ENCODE data around the gene NSFL1C.

NSFL1C gene

DNA sequence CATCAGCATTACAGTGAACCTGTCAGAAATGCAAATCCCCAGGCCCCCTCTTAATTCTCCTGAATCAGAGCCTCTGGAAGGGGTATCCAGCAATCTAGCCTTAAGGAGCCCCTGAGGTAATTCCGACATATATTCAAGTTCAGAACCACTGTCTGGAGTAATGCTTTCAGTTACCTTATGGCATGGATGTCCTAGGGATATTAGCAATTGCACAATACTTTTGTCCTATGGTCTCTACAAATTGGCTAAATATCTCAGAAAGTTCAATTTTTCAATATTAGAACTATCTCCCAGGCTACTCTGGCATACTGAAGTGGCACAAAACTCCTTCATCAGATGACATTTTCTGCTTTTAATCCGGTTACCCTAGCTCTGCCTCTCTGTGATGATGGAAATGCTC is 6.4 kb downstream of the NSFL1C start:
- DNase-seq (ENCODE audit: low spot score), result no peak

DNA sequence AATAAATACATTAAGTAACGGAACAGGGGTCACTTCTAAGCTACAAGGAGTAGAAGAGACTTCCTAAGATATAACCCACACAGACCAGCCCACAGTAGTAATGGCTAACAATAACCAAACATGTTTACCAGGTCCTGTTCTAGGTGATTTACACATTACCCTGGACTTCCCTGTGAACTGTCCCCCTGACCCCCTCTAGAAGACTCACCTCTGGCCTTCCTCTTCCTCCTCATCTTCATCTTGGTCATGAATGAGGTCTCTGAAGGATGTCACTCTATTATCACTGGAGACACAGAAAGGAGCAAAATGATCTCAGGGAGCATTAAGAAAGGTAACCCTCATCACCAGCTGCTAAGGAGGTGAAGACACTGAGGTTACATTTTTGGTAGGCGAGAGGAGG is 8.7 kb downstream of the NSFL1C start:
- DNase-seq (ENCODE audit: low spot score), result no peak

DNA sequence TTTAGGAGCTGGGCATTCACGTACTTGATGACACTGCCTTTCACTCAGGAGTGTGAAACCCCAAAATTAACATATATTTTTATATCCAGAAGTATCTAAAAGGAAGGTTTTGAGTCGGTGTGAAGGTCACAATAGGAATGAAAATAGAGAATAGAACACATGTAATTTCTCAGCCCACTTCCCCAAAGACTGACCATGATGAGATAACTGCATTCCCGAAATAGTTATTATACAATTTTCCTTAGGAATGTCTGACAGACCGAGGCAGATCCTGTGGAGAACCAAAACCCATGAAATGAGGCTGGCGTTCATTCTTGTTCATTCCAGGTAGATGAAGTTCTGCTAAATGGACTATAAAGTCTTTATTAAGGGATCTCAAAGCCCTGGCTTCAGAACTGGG is 10.3 kb downstream of the NSFL1C start:
- no peak for DNase-seq (ENCODE audit: low spot score)

DNA sequence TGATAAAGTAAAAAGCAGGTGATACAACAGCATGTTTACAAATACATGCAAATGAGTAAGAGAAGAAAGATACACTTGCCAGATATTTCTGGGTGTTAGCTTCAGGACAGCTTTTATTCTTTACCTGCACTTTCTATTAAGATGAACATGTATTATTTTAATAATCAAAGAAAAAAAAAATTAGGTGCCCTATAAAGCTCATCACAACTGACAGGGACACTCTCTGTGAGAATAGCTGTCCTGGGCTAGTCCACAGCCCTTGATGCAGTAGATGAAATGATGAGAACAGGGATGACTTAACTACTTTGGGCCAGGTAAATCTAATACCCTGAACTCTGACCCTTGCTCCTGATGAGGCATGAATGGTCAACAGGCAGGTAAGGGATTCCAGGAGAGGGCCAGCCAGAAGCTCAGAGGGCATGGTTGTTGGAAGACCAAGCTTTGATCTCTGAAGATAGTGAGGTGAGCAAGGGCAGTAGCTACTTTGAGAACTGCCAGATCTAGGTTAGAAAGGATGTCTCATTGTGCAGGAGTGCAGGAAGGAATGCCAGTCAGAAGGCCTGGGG is 15.6 kb downstream of the NSFL1C start:
- DNase-seq (ENCODE audit: low spot score), result no peak

DNA sequence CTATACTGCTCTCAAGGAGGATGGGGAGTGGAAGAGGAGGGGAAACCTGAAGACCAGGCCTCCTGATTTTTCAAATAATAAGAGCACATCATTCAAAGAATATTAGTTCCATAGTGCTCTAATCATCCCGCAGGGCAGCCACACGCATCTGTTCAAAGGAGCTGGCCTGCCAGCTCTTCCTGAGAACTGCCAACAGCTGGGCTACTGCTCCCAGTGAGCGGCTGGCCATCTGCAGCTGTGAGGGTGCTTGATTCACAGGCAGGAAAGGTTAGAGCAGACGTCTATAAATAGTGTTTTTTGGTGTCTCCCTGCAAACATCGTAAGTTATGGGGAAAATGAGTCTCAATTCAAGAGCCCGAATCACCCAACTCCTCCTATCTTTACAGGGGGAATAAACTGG is 17.3 kb downstream of the NSFL1C start:
- no peak for DNase-seq (ENCODE audit: low spot score)

DNA sequence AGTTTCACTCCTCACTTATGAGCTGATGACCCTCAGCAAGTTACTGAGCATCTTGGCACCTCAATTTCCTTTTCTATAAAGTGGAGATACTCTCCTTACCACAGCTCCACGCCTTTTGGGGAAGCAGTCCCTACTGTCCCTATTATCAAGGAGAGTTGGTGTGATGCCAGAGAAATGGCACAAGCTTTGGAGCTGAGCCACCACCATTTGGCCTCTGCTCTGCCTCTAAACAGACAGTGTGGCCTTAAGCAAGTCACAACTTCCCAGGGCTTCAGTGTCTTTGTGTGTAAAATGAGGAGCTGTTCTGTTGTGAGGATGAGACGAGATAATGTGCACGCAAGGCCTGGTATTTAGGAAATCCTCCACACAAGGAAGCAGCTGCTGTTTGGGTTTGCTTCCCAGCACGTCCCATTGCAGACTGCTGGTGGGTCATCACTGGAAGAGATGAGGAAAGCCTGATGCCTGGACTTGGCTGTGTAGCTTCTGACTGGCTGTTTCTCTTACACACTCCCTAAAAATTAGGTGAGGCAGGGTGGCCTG is 18.5 kb downstream of the NSFL1C start:
- DNase-seq (ENCODE audit: low spot score), result no peak

DNA sequence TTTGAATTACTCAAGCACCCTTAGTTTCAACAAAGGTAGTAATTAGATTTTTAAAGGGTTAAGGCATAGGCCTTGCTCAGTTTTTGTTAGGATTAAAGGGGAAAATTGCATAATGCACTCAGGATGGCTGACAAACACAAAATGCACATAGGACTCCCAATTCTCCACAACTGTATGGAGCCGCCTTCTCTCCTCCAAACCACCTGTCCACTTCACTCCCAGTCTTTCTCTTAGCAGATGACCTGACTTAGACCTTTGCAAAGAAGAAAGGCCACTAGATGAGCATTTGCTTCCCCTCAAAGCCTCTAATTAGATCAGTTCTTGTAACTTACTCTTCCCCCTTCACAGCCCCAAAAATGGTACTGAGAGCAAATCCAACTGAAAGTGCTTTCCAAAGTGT is 20.1 kb downstream of the NSFL1C start:
- no peak for DNase-seq (ENCODE audit: low spot score)

DNA sequence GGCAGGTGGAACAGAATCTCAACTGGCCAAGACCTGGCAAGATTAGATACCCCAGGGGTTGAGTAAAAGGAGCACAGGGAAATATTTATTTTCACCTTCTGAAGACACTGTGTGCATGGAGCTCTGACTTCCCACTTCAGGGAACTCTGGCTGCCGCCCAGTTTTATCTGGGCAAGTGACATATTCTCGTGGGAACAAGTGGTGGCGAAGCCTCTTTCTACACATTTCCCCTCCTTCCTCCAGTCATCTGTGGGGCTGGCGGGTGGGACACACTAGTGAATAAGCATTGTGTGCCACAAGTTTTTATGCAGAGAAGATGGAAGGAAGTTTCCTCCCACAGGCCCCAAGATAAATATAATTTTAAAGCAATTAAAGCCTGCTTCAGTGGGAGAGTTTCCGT is 23.6 kb downstream of the NSFL1C start:
- DNase-seq (ENCODE audit: low spot score), result no peak

DNA sequence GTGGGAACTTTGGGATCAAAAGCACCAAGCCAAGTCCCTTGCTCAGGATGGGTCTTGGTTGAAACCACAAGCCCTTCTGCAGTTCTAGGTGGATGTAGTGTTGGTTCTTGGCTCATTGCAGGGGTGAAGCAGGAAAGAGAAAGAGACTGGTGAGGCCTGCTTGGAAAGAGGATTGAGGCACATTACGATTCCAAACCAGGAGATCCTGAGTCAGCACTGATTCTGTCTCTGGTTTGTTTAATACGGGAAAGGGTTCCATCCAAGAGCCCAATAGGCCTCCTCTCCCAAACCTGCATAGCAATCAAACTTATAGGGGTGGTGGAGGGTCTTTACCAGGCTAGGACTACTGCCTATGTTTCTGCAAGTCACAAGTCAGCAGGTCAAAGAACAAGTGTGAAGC is 24.3 kb downstream of the NSFL1C start:
- DNase-seq (ENCODE audit: low spot score), result no peak

DNA sequence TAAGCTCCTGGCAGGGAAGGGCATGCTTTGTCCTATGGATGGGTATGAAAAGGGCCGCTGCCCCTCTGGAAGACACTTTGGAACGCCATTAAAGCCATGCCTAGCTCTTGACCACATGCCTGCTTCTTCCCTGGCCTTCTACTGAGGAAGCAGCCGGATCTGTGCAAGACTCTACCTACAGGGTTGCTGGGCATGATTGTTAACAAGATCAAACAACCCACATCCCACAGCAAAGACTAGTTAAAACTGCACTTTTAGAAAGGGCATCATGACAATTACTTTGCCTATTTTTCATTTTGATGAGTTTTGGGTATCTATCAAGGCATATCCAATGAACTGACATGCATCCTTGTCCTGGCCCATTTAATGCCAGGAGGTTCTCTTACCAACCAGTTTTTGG is 25.5 kb downstream of the NSFL1C start:
- DNase-seq (ENCODE audit: low spot score), result no peak

DNA sequence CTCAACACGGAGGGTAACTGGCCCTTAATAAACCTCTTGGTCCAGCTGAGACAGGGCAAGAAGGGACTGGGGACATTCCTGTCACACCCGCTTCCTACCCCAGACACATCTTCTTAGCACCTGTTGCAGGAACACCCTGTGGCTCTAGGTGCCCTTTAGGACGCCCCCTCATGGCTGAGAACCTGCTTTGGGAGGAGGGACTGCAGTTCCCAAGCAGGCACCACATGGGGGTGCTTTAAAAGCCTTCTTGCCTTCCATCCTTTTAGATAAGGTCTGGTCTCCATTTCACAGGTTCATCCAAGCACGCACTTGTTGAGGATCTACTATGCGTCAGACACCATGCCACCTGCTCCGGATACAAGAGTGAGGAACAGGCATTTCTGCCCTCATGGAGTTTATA is 26.6 kb downstream of the NSFL1C start:
- no peak for DNase-seq (ENCODE audit: low spot score)

DNA sequence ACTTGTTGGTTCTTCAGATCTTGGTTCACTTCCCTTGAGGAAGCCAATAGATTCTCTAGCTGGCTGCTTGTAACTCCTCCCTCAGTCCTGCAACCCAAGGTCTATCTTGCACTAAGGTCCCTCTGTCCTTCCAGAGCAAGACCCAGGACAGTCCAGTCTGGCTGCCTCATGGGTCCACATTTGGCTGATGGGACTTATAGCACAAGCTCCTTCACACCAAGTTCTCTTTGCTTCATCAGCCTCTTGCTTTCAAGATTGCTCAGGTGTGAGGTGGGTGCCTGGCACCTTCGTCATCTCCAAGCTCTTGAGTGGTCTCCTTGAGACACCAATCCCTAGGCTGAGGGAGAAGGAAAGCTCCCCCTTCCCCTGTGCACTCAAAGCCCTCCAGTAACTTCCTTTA is 28.3 kb downstream of the NSFL1C start:
- no peak for DNase-seq (ENCODE audit: low spot score)

DNA sequence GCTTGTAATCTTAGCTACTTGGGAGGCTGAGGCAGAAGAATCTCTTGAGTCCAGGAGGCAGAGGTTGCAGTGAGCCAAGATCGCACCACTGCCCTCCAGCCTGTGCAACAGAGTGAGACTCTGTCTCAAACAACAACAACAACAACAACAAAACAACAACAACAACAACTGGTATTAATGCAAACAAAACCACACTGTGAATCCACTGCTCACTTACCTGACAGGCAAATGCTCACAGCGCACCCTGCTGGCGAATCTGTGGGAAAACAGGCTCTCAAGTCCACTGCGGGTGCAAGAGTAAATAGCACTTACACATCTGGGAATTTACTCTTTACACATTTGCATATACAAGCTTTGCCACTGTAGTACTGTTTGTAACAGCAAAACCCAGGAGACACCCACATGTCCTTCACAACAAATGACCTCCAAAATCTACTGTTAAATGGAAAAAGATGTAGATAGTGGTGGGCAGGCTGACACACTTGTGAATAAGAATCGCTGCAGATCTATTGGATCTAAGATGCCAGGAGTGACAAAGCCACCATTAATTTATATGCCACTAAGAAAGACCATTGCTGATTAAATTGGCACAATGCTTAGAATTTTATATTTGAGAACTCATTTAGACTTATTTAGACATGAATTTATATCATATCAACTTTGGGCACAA is 29.3 kb downstream of the NSFL1C start:
- DNase-seq (ENCODE audit: low spot score), result peak; percentile 79

DNA sequence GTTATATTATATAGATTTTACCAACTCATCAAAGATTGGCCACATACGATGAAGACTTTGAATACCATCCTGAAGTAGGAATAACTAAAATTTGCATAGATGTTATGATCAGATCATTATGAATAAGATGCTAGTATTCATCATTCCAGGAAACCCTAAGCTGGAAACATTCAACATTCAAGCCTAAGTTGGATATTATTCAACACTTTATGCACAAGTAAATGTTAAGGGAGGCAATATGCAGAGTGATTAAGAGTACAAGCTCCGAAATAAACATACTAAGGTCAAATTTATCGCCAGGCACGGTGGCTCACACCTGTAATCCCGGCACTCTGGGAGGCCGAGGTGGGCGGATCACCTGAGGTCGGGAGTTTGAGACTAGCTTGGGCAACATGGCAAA is 30.4 kb downstream of the NSFL1C start:
- no peak for DNase-seq (ENCODE audit: low spot score)

DNA sequence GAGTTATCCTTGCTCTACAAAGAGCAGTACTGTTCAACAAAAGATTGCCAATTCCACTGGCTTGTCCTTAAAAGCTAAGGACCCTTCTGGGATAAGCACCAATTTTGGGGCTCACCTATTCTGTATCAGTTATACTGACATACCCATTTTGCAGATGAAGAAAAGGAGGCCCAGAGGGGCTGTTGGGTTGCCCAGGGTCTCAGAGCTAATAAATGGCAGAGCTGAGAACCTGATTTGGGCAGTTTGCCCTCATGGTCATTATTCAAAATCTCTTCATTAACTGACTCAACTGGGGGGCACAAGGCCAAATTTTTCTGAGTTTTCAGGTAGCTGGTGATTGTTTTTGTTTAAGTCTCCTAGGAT is 31.3 kb downstream of the NSFL1C start:
- no peak for DNase-seq (ENCODE audit: low spot score)

DNA sequence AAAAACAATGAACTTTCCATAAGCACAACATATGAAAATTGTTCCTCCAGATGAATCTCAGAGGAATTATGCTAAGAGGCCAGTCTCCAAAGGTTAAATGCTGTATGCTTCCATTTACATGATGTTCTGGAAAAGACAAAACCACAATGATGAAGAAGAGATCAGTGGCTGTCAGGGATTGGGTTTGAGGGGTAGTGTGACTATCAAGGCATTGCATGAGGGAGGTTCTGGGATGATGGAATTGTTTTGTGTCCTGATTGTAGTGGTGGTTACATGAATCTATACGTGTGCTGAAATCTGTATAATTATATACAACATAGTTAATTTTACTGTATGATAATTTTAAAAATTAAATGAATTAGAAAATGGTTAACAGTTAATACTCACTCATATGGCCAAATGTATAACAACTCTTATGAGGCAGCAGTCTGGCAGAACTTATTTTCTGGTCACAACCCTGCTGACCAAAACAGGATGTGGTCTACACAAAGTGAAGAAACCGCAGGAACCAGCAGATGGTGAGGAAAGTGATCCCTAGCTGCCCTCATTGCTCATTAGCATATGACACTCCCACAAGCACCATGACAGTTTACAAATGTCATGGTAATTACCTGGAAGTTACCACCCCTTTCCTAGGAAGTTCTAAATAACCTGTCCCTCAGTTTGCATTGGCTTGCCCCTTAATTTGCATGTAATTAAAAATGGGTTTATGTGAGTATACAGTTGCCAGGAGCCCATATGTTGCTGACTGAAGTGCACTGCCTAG is 31.9 kb downstream of the NSFL1C start:
- DNase-seq (ENCODE audit: low spot score), result peak; percentile 76

DNA sequence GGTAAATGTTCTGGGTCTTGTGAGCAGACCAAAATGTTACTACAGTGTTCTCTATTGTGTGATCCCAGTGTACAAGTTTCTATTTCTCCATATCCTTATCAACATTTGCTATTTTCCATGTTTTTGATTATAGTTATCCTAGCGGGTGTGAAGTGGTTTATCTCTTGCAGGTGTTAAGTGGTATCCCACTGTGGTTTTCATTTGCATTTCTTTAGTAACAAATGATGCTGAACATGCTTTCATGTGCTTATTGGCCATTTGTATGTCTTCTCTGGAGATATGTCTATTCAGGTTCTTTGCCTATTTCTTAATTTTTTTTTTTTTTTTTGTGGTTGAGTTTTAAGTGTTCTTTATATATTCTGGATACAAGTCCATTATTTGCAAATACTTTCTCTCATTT is 35.5 kb downstream of the NSFL1C start:
- DNase-seq (ENCODE audit: low spot score), result no peak

DNA sequence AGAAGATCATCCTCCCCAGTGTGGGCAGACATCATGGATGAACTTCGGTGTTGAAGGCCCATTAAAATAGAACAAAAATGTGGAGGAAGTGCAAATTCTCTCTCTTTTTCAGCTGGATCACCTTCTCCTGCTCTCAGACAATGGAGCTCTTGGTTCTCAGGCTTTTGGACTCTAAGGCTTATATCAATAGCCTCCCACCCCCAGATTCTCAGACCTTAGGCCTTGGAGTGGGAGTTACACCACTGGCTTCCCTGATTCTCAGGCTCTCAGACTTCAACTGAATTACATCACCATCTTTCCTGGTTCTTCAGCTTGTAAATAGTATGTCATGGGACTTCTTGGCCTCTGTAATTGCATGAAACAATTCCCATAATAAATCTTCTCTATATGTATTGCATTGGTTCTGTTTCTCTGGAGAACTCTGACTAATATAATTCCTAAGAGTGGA is 36.6 kb downstream of the NSFL1C start:
- no peak for DNase-seq (ENCODE audit: low spot score)

DNA sequence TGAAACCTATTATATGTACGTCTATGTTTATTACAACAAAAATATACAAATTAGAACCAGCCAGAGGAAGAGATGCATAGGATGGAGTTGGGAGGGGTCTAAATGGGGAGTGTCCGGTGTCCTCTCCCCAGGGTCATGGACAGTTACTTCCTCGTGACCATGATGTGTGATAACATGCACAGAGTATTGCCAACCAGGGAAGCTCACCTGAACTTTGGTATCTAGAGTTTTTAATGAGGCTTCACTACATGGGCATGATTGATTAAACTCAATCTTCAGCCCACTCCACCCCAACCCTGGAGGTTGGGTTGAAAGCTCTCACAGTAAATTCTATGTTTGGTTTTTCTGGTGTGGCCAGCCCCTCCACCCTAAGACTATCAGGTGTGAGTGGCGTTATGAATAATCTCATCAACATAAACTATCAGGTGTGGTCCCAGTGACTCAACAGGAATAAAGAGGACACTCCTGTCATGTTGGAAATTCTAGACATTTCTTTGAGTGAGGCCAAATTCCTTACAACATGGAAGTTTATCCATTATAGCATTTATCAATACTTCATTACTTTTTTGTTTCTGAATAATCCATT is 37.4 kb downstream of the NSFL1C start:
- DNase-seq (ENCODE audit: low spot score), result no peak

DNA sequence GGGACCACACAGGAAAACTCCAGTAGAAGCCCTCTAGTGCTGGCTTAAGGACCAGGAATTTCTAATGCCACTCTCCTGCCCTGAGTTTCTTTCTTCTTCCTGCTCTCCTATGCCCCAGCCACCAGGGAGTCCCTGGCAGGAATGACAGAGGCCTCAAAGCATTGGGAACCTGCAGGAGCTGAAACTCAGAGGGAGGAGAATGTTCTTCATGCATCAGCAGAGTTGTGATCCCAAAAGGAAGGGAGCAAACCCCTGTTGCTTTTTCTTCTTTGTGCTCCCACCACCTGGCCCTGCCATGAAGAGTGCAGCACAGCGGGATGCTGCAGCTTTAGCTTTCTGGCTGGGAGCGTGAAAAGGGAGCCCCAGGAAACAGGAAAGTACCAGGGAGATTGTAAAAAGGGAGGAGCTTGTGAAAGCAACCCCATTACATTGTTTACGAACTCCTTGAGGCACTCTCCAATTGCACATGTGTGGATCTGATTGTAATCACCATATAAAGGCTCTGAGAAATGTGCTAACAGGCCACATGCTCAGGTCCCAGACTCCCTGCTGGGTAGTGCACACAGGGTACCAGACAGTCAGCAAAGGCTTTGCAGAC is 39.1 kb downstream of the NSFL1C start:
- DNase-seq (ENCODE audit: low spot score), result no peak

DNA sequence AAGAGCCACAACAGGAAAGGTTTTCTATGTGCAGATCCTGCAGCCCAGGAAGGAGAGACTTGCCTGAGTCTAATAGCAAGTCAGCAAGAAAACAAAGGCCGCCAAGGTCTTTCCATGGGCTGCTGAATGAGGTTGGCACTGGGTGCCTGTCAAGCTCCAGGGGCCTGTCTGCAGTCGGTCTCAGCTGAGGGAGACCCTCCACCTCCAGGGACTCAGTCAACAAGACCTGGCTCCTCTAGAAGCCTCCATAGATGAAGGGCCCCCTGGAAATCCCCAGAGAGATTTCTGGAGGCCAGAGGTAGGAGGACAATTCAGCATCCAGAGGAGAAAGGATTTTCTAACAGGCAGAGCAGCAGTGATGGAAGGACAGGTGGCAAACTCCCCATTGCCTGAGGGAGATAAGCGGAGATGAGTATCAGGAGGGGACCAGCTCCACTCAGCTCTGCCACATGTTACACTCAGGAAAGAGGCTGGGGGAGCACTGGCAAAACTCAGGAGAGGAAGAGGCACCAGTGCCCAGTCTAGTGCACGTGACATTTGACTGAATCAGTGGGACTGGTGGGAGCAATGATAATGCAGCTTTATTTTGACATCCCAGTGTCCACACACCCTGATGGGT is 40.3 kb downstream of the NSFL1C start:
- DNase-seq (ENCODE audit: low spot score), result no peak

DNA sequence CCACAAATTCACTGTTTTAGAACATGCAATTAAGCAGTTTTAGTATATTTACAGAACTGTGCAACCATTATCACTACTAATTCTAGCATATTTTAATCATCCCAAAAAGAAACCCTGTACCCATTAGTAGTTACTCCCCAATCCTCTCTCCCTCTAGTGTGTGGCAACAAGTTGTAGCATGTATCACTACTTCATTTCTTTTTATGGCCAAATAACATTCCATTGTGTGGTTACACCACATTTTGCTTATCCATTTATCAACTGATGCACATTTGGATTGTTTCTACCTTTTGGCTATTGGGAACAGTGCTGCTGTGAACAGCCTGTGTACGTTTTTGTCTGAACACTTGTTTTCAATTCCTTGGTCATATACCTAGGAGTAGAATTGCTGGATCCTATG is 42.3 kb downstream of the NSFL1C start:
- no peak for DNase-seq (ENCODE audit: low spot score)

All from CD4-positive, alpha-beta T cell treated with Interleukin-15 for 4 hours (primary cell).